HG02840 (cell line): ENCODE data around the gene ADAM8.

Experiments used
- ATAC-seq: cut with Tn5 transposase; IDR thresholded peaks from one replicate; pipeline ENCODE4 v1.9.1; 2021; ENCODE audit warnings: mild to moderate bottlenecking, moderate library complexity, moderate number of reproducible peaks; ENCODE audit not compliant: unreplicated experiment, low FRiP score

ADAM8 gene

GRCh38 chr10:133253361-133253955 lies 23.2 kb downstream of the ADAM8 start:
- no peak for ATAC-seq

DNA sequence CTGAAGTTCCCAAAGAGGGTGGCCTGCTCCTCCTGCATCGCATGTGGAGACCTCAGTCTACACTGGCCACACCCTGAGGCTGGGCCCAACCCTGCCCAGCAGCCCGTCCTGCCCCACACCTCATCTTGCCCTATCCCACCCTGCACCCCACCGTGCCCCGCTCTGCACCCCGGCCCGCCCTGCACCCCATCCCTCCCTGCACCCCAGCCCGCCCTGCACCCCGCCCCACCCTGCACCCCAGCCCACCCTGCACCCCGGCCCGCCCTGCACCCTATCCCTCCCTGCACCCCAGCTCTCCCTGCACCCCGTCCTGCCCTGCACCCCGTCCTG lies 24.5 kb downstream of the ADAM8 start:
- no peak for ATAC-seq

- no peak for ATAC-seq
Observed at GRCh38 chr10:133251388-133252222, 25.1 kb downstream of the ADAM8 start.

GRCh38 chr10:133249975-133250754 lies 26.5 kb downstream of the ADAM8 start:
- ATAC-seq = no peak

GRCh38 chr10:133249094-133249780 lies 27.4 kb downstream of the ADAM8 start:
- ATAC-seq = no peak

DNA sequence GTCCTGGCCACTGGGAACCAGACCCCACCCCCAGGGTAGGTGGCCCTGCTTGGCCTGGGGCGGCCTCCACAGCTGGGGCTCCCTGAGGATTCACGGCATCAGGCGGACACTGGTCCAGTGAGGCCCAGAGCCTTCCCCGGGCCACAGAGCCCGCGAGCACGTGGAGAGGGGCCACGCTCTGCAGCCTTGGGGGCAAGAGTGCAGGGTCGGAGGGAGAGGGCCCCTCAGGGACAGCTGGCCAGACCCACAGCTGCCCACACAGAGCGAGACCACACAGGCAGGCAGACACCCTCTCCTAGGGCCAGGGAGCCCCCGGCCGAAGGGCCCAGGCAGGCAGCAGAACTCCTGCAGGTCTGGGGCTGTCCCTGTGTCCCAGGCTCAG lies 28.3 kb downstream of the ADAM8 start:
- no peak for ATAC-seq

GRCh38 chr10:133247681-133248333 lies 28.9 kb downstream of the ADAM8 start:
- ATAC-seq = no peak

DNA sequence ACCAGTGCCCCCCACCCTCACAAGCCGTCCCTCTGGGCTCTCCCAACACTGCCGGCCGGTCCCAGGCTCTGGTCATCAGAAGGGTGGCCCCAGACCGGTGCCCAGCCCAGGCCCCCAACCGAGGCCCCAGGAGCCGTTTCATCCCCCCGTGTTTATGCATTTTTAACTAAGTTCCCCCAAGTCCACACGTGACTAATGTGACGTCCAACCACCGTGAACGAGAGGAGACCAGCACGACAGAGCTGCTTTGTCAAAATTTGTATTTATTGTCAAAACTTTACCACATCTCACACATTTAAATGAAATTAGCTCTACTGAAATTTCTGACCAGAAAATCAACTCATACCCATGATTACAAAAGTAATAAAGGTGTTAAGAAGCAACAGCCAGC lies 30.4 kb downstream of the ADAM8 start:
- no peak for ATAC-seq

GRCh38 chr10:133245439-133246235 lies 31.0 kb downstream of the ADAM8 start:
- no peak for ATAC-seq

DNA sequence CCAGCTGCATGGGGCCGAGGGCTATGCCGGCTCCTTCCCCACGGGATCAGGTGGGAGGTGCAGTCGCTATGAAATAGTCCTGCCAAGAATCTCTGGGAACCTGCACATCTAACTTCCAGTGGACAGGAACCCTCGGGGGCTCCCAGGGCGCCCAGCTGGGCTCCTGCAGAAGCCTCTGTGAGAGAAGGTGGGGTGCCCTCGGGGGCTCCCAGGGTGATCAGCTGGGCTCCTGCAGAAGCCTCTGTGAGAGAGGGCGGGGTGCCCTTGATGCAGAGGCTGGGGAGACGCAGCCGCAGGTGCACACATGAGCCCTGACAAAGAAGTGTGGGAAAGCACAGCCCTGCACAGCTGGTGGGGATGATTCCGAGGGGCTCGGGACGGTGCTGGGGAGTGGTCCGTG lies 33.1 kb downstream of the ADAM8 start:
- no peak for ATAC-seq

DNA sequence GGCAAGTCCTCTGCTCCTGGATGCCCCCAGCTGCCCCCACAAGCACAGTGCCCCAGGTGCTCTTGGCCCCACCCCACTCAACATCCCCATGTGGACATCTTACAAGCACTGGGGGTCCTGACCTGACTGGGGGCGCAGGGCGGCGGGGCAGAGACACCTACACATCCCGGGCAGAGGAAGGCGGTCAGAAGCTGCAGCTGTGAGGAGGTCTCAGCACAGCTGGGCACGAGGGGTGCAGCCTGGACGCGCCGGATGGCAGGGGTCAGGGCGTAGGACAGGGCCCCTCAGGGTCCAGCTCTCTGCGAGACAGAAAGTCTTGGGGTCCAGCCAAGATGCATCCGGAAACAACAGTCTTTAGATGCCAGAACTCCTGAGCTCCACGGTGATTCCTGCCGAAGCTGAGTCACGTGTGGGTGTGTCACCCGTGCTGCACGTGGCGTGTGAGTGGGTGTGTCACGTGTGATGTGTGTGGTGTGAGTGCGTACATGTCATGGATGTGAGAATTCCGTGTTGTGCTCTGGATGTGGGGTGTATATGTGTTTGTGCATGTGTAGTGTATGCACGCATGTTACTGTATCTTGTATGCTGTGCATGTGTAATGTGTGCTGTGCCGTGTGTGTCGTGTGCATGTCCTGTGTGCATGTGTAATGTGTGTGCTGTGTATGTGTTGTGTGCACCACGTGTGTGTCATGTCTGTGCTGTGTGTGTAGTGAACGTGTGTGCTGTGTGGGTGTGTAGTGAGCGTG lies 33.9 kb downstream of the ADAM8 start:
- ATAC-seq = no peak

DNA sequence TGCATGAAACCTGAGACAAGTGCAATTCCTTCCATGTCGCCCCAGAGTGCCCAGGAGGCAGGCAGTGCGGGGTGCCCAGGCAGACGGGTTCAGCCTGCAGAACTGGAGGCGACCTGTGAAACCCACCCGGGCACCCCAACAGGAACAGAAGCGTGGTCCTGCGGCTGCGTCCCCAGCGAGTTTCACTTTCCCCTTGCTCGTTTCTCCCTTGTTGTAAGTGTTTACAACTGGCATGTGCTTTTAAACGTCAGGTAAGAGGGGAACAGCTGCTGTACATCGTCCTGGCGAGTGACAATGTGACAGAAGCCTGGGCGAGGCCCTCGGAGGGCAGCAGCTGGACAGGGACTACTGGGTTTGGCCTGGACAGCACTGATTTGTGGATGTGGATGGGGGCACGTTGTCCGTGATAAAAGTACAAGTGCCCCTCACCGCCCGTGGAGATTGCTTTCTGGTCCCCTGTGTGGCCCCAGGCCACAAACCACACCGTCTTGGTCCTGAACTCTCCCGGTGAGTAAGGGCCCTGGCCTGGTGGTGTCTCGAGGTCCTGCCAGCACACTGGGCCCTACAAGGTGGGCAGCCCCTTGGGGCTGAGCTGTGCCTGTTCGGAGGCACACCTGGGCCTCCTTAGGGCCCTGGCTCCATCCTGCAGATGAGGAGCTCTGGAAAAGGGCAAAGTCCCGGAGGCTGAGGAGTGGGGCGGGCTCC lies 35.0 kb downstream of the ADAM8 start:
- ATAC-seq = no peak

DNA sequence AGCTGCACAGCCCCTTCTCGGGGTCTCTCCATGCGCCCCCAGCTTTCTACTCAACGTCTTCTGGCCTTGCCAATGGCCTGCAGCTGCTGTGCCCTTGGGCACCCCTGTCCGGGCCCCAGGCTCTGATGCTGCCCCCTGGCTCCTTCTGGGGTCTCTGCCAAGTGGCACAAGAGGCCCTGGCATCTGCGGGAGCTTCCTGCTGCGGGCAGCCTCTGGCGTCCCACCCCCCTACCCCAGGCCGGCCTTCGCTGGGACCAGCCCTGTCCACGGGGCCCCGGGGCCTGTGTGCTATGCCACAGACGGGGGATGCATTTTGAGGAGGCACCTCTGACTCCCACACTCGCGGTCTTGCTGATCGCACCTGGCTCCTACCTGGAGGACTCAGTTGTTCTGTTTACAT lies 36.7 kb downstream of the ADAM8 start:
- ATAC-seq = no peak

DNA sequence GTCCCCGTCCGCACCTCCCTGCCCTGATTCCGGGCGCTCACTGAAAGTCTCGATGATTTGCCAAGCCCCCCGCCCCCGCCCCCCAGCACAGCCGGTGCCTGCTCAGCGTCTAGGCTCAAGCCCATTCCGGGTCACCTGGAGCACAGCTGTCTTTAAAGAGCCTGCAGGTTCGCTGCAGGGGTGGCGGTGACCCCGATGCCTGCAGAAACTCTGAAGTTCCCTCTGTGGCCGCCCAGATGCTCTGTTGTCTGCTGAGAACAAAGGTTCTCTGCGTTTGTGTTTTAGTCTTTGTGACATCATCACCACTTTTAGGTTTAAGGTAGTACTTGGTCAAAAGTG lies 38.2 kb downstream of the ADAM8 start:
- ATAC-seq = no peak

DNA sequence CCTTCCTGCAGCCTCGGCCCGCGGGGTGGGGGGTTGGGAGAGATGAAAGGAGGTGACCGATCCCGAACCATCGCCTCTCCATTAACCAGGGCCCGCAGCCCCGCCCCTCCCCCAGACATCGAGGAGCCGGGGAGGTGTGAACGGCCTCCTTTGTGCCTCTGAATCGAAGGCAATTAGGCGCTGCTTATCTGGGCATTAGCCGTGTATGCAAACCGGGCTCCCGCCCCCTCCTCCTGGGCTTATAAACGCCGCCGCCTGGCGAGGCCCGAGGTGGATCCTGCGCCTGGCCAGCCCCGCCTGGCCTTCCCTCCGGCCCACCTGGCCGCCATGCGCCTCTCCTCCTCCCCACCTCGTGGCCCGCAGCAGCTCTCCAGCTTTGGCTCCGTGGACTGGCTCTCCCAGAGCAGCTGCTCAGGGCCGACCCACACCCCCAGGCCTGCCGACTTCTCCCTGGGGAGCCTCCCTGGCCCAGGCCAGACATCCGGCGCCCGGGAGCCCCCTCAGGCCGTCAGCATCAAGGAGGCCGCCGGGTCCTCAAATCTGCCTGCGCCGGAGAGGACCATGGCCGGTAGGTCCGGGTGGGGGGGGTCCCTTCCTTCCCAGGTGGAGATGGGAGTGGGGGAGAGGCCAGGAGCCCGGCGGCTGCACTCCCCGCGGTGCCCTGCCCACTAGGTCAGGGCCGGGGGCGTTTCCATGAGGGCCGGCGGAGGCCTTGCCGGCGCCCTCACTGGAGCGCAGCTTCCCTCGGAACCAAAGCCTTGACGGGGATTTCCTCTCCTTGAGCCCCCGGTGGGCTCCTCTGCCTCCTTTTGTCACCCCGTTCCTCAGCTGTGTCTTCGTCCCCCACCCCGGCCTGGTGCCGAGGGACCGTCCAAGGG lies 38.8 kb downstream of the ADAM8 start, which contains the start of gene VENTX:
VENTX (plus strand) TSS at position 268 of the 878 bp plus-strand sequence; CDS start at position 328, 60 bp downstream.
- ATAC-seq = no peak

GRCh38 chr10:133237241-133237587 lies 39.5 kb downstream of the ADAM8 start:
- ATAC-seq = no peak

DNA sequence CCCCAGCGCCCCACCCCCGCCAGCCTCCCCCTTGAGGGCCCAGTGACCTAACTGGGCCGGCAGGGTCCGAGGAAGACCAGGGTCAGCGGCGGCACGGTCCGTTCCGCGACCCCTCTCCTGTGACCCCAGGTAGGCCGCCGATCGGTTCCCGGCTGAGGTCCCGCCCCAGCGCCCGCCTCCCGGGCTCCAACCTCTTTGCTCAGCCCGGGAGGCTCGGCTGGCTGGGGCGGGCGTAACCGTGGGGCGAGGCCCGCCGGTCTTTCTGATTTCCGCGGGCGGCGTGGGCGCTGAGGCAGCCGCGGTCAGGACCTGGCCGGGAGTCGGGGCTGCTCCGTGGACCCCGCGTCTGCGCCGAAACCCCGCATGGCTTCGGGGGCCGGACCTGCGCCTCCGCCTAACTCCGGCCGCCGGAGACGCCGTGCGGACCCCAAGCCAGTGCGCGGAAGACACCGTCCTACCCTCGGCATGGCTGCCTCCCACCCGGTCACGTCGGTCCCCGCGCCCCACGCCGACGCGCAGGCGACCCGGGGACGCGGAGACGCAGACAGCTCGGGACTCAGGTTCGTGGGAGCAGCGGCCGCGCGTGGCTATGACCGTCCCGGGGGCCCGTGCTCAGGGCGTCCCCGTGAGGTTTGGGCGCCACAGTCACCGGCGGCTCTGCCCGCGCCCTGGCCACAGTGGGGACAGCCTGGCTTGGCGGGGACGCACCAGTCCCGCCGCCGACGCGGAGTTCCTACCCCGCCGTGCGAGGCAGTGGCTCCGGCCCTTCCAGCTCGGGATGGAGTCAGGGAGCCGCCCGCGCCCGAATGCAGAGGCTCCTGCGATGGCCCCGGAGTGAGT lies 40.0 kb downstream of the ADAM8 start:
- ATAC-seq = no peak
